ENCODE data around the gene MED22. TPM values are rescaled to one million over a fixed set of nuclear protein-coding genes. Genes with fewer than 3 reads are reported as not detected.

Gene MED22
- total and polyA plus RNA-seq, 2 experiments from 2014 or later = 20.9 to 85.7 TPM

DNA sequence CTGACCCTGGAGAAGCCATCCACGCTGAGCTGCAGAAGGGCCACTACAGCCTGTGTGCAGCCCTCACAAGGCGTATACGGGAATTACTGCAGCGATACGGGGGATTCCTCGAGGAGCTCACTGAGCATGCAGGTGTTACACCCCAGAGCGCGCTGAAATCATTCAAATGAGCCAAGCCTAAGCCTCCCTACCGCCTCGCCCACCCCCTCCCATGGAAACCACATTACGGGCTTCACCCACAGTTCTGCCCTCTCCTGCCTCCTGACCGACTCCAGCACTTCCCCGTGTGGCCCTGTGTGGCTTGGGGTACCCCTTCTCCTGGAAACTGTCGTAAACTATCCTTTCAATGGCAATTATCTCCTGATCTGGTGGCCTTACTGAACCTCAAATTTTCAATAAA lies 25.2 kb downstream of the MED22 start (continued):
- TF ChIP-seq, protein P1, sequence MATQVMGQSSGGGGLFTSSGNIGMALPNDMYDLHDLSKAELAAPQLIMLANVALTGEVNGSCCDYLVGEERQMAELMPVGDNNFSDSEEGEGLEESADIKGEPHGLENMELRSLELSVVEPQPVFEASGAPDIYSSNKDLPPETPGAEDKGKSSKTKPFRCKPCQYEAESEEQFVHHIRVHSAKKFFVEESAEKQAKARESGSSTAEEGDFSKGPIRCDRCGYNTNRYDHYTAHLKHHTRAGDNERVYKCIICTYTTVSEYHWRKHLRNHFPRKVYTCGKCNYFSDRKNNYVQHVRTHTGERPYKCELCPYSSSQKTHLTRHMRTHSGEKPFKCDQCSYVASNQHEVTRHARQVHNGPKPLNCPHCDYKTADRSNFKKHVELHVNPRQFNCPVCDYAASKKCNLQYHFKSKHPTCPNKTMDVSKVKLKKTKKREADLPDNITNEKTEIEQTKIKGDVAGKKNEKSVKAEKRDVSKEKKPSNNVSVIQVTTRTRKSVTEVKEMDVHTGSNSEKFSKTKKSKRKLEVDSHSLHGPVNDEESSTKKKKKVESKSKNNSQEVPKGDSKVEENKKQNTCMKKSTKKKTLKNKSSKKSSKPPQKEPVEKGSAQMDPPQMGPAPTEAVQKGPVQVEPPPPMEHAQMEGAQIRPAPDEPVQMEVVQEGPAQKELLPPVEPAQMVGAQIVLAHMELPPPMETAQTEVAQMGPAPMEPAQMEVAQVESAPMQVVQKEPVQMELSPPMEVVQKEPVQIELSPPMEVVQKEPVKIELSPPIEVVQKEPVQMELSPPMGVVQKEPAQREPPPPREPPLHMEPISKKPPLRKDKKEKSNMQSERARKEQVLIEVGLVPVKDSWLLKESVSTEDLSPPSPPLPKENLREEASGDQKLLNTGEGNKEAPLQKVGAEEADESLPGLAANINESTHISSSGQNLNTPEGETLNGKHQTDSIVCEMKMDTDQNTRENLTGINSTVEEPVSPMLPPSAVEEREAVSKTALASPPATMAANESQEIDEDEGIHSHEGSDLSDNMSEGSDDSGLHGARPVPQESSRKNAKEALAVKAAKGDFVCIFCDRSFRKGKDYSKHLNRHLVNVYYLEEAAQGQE (IDR thresholded peaks at IDR 0.05; ENCODE audit: unreplicated experiment) = no peak
- TF ChIP-seq CREB1 (CRISPR knock-in tag; IDR thresholded peaks at IDR 0.05; ENCODE audit: low read depth) (no peak), NANOG (IDR thresholded peaks at IDR 0.05; ENCODE audit: borderline replicate concordance) (no peak)

DNA sequence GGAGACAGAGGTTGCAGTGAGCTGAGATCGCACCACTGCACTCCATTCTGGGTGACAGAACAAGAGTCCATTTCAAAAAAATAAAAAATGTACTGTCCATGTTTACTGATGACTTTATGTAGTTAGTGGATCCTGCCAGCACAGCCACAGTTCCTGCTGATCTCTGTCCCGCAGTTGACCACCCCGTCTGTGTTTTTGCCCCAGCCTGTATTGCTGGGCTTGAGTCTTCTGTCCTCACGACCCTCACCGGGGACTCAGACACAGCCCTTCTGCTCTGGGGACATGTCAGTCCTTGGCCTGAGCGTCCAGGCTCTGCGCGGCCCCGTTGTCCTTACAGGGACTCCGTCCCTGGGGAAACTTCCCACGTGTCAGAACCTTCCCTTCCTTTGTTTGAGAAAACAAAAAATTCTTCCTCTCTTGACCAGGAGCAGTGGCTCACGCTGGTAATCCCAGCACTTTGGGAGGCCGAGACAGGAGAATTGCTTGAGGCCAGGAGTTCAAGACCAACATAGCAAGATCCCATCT lies 26.5 kb downstream of the MED22 start:
- no peak overlapping the region; the same call in 2 of the 3 replicates for H3K4me3 Mint-ChIP-seq
- no peak for DNase-seq (ENCODE audit: low spot score)
- Histone ChIP-seq H3K4me2 (no peak overlapping the region), H3K4me1 (ENCODE audit: insufficient read depth) (no peaks in the 10 kb centered on the region), H3K36me3 (ENCODE audit: insufficient read depth) (no peaks in the 10 kb centered on the region), H3K27me3 (ENCODE audit: insufficient read depth) (no peaks in the 10 kb centered on the region), H3K4me3 (no peak overlapping the region), H3K9me2 (ENCODE audit: insufficient read depth) (no peaks in the 10 kb centered on the region), H3K27ac (ENCODE audit: low read depth) (no peak overlapping the region), H3F3A (replicated peaks; ENCODE audit: low read depth) (no peaks in the 10 kb centered on the region), H4K20me1 (replicated peaks; ENCODE audit: insufficient read depth) (no peaks in the 10 kb centered on the region), H3K79me2 (replicated peaks; ENCODE audit: insufficient read depth) (no peaks in the 10 kb centered on the region), H2AFZ (no peak overlapping the region)
- ATAC-seq = no peak
- H3K9me3 Mint-ChIP-seq = peaks cover 25% of the 10 kb centered on the region
- H3K27me3 Mint-ChIP-seq (ENCODE audit: insufficient read depth, low read depth, poor library complexity) = peaks cover 12% of the 10 kb centered on the region
- no peaks in the 10 kb centered on the region for H3K4me1 Mint-ChIP-seq
- peaks cover 7% of the 10 kb centered on the region for H3K36me3 Mint-ChIP-seq (ENCODE audit: low read depth)
- H3K27ac Mint-ChIP-seq = no peak overlapping the region
- TF ChIP-seq, protein P2, sequence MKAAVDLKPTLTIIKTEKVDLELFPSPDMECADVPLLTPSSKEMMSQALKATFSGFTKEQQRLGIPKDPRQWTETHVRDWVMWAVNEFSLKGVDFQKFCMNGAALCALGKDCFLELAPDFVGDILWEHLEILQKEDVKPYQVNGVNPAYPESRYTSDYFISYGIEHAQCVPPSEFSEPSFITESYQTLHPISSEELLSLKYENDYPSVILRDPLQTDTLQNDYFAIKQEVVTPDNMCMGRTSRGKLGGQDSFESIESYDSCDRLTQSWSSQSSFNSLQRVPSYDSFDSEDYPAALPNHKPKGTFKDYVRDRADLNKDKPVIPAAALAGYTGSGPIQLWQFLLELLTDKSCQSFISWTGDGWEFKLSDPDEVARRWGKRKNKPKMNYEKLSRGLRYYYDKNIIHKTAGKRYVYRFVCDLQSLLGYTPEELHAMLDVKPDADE (IDR thresholded peaks at IDR 0.05) = no peak
- TF ChIP-seq EZH2 (IDR thresholded peaks at IDR 0.05; ENCODE audit: low read depth, unreplicated experiment) (no peak), ZNF331 (CRISPR knock-in tag; IDR thresholded peaks at IDR 0.05; ENCODE audit: low read depth) (no peak), POLR2AphosphoS5 (IDR thresholded peaks at IDR 0.05; ENCODE audit: low read depth) (no peak), ZNF114 (CRISPR knock-in tag; IDR thresholded peaks at IDR 0.05) (no peak), JUNB (IDR thresholded peaks at IDR 0.05; ENCODE audit: unreplicated experiment) (no peak), STAT1 (IDR thresholded peaks at IDR 0.05; ENCODE audit: unreplicated experiment) (no peak), EZH2phosphoT487 (IDR thresholded peaks at IDR 0.05; ENCODE audit: unreplicated experiment) (no peak), CREB1 (CRISPR knock-in tag; IDR thresholded peaks at IDR 0.05; ENCODE audit: low read depth) (no peak)
- TF ChIP-seq, protein P3, sequence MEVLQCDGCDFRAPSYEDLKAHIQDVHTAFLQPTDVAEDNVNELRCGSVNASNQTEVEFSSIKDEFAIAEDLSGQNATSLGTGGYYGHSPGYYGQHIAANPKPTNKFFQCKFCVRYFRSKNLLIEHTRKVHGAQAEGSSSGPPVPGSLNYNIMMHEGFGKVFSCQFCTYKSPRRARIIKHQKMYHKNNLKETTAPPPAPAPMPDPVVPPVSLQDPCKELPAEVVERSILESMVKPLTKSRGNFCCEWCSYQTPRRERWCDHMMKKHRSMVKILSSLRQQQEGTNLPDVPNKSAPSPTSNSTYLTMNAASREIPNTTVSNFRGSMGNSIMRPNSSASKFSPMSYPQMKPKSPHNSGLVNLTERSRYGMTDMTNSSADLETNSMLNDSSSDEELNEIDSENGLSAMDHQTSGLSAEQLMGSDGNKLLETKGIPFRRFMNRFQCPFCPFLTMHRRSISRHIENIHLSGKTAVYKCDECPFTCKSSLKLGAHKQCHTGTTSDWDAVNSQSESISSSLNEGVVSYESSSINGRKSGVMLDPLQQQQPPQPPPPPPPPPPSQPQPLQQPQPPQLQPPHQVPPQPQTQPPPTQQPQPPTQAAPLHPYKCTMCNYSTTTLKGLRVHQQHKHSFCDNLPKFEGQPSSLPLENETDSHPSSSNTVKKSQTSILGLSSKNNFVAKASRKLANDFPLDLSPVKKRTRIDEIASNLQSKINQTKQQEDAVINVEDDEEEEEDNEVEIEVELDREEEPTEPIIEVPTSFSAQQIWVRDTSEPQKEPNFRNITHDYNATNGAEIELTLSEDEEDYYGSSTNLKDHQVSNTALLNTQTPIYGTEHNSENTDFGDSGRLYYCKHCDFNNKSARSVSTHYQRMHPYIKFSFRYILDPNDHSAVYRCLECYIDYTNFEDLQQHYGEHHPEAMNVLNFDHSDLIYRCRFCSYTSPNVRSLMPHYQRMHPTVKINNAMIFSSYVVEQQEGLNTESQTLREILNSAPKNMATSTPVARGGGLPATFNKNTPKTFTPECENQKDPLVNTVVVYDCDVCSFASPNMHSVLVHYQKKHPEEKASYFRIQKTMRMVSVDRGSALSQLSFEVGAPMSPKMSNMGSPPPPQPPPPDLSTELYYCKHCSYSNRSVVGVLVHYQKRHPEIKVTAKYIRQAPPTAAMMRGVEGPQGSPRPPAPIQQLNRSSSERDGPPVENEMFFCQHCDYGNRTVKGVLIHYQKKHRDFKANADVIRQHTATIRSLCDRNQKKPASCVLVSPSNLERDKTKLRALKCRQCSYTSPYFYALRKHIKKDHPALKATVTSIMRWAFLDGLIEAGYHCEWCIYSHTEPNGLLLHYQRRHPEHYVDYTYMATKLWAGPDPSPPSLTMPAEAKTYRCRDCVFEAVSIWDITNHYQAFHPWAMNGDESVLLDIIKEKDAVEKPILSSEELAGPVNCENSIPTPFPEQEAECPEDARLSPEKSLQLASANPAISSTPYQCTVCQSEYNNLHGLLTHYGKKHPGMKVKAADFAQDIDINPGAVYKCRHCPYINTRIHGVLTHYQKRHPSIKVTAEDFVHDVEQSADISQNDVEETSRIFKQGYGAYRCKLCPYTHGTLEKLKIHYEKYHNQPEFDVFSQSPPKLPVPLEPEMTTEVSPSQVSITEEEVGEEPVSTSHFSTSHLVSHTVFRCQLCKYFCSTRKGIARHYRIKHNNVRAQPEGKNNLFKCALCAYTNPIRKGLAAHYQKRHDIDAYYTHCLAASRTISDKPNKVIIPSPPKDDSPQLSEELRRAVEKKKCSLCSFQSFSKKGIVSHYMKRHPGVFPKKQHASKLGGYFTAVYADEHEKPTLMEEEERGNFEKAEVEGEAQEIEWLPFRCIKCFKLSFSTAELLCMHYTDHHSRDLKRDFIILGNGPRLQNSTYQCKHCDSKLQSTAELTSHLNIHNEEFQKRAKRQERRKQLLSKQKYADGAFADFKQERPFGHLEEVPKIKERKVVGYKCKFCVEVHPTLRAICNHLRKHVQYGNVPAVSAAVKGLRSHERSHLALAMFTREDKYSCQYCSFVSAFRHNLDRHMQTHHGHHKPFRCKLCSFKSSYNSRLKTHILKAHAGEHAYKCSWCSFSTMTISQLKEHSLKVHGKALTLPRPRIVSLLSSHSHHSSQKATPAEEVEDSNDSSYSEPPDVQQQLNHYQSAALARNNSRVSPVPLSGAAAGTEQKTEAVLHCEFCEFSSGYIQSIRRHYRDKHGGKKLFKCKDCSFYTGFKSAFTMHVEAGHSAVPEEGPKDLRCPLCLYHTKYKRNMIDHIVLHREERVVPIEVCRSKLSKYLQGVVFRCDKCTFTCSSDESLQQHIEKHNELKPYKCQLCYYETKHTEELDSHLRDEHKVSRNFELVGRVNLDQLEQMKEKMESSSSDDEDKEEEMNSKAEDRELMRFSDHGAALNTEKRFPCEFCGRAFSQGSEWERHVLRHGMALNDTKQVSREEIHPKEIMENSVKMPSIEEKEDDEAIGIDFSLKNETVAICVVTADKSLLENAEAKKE (CRISPR knock-in tag; IDR thresholded peaks at IDR 0.05) = no peak
- TF ChIP-seq, protein P4, sequence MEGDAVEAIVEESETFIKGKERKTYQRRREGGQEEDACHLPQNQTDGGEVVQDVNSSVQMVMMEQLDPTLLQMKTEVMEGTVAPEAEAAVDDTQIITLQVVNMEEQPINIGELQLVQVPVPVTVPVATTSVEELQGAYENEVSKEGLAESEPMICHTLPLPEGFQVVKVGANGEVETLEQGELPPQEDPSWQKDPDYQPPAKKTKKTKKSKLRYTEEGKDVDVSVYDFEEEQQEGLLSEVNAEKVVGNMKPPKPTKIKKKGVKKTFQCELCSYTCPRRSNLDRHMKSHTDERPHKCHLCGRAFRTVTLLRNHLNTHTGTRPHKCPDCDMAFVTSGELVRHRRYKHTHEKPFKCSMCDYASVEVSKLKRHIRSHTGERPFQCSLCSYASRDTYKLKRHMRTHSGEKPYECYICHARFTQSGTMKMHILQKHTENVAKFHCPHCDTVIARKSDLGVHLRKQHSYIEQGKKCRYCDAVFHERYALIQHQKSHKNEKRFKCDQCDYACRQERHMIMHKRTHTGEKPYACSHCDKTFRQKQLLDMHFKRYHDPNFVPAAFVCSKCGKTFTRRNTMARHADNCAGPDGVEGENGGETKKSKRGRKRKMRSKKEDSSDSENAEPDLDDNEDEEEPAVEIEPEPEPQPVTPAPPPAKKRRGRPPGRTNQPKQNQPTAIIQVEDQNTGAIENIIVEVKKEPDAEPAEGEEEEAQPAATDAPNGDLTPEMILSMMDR (conservative IDR thresholded peaks at IDR 0.05; ENCODE audit: low read depth in 2 of 2) = no peak
